K562 (cell line): ENCODE results near the gene TPBGL. TPM values are rescaled to one million over a fixed set of nuclear protein-coding genes. Genes with fewer than 3 reads are reported as not detected.

ENCODE experiments used
- ATAC-seq: fragments of 200-7000 bp; cut with Tn5 transposase; 3 replicates; pipeline ENCODE4 v1.9.1; 2020; ENCODE audit warnings: moderate library complexity
- BruUV-seq: library from RNA; stranded (reverse); fragments of 400-500 nt; replicated peaks from 2 replicates; lab custom pipeline; 2021; lab: Mats Ljungman, UMichigan
- CTCF ChIA-PET: fragments of 300-600 bp; formaldehyde crosslinking; extraction: SDS; loops from one replicate; lab custom pipeline; 2021; ENCODE audit warnings: low intra/inter-chr PET ratio; lab: Yijun Ruan, JAX
- POLR2A ChIA-PET: fragments of 300-600, 350-650 bp; sonication (Branson Sonifier 250); formaldehyde crosslinking; extraction: SDS; loops from one replicate; lab custom pipeline; 2021; ENCODE audit warnings: antibody characterized with exemption, inconsistent platforms; lab: Yijun Ruan, JAX
- DNase-seq, 4 experiments: peaks; one replicate each; pipeline versions ENCODE4 v3.0.0 to v3.0.0-alpha.2; 2011 to 2018; ENCODE audit warnings: low spot score in 3 of 4, mixed read lengths in 3 of 4; ENCODE audit errors: extremely low read depth in 1 of 4
- FAIRE-seq: peaks from 2 replicates; lab custom pipeline; 2011; peaks lifted over from hg19 to GRCh38; lab: Jason Lieb, UNC
- H2AFZ ChIP-seq: 2 replicates; pipeline ENCODE4 v1.6.0; 2011; ENCODE audit warnings: low read depth, low read length, control low read depth, inconsistent platforms
- H3K27ac ChIP-seq: fragments of 200-600 bp; 3 replicates; pipeline ENCODE4 v1.8.0; 2011; ENCODE audit warnings: low read depth, mild to moderate bottlenecking, control low read depth, inconsistent platforms, low read length, moderate library complexity, mixed read lengths; ENCODE audit errors: extremely low read depth
- H3K27me3 ChIP-seq, 2 experiments: fragments of 300-600 bp in 1 of 2; 2 replicates in 1 of 2; 3 replicates in 1 of 2; pipeline versions ENCODE4 v1.6.0 to v1.8.0; 2011; ENCODE audit warnings: inconsistent platforms in 2 of 2, low read length in 2 of 2, mild to moderate bottlenecking in 1 of 2, mixed read lengths in 1 of 2, moderate library complexity in 1 of 2; ENCODE audit not compliant: control insufficient read depth in 2 of 2, insufficient read depth in 2 of 2
- H3K36me3 ChIP-seq: fragments of 300-600 bp; 3 replicates; pipeline ENCODE4 v1.8.0; 2011; ENCODE audit warnings: mild to moderate bottlenecking, low read length, inconsistent platforms; ENCODE audit not compliant: control insufficient read depth, insufficient read depth
- H3K4me1 ChIP-seq, 2 experiments: fragments of 200-600 bp in 1 of 2; replicated peaks in 1 of 2; 2 replicates in 1 of 2; 3 replicates in 1 of 2; pipeline versions ENCODE4 v1.5.1 to v1.8.0; 2011; ENCODE audit warnings: inconsistent platforms in 2 of 2, low read length in 2 of 2, mild to moderate bottlenecking in 1 of 2, mixed read lengths in 1 of 2, moderate library complexity in 1 of 2; ENCODE audit not compliant: control insufficient read depth in 2 of 2, insufficient read depth in 2 of 2
- H3K4me2 ChIP-seq: 2 replicates; pipeline ENCODE4 v1.6.1; 2011; ENCODE audit warnings: low read length, control low read depth, inconsistent platforms, mixed read lengths; ENCODE audit not compliant: insufficient read depth
- H3K4me3 ChIP-seq: fragments of 200-600 bp; sonication (generic), shearing (Covaris generic); 2 replicates; pipeline ENCODE4 v1.5.1; 2016; ENCODE audit warnings: control low read depth, inconsistent platforms
- H3K79me2 ChIP-seq: fragments of 200-600 bp; 3 replicates; pipeline ENCODE4 v1.8.0; 2011; ENCODE audit warnings: low read length, inconsistent platforms; ENCODE audit not compliant: control insufficient read depth, insufficient read depth
- H3K9ac ChIP-seq, 2 experiments: 2 replicates each; pipeline versions ENCODE4 v1.6.0 to v1.6.1; 2011; ENCODE audit warnings: low read depth in 2 of 2, low read length in 2 of 2, control low read depth in 1 of 2, inconsistent platforms in 1 of 2, mild to moderate bottlenecking in 1 of 2, mixed read lengths in 1 of 2; ENCODE audit not compliant: insufficient read depth in 1 of 2
- H3K9me1 ChIP-seq: one replicate; pipeline ENCODE4 v1.6.0; 2011; ENCODE audit warnings: inconsistent platforms, mild to moderate bottlenecking, low read length, moderate library complexity; ENCODE audit not compliant: control insufficient read depth, insufficient read depth
- H3K9me3 ChIP-seq: replicated peaks from 2 replicates; pipeline ENCODE4 v1.5.1; 2011; ENCODE audit warnings: low read depth, low read length, inconsistent platforms; ENCODE audit not compliant: control insufficient read depth, insufficient read depth
- H4K20me1 ChIP-seq: replicated peaks from 2 replicates; pipeline ENCODE4 v1.6.1; 2011; ENCODE audit warnings: low read length, inconsistent platforms, mixed read lengths; ENCODE audit not compliant: control insufficient read depth, insufficient read depth
- CHCHD3 ChIP-seq: fragments of 250-450 bp; sonication (Bioruptor Pico); IDR thresholded peaks from 2 replicates; pipeline ENCODE4 v2.1.2; 2022; ENCODE audit warnings: mild to moderate bottlenecking
- DMBX1 ChIP-seq: fragments of 250-450 bp; sonication (Bioruptor Pico); IDR thresholded peaks from 2 replicates; pipeline ENCODE4 v1.8.0; 2022; ENCODE audit warnings: inconsistent platforms, mild to moderate bottlenecking, moderate library complexity, borderline replicate concordance
- ELF2 ChIP-seq: fragments of 250-450 bp; sonication (Bioruptor Pico); IDR thresholded peaks from 2 replicates; pipeline ENCODE4 v1.5.0; 2021; ENCODE audit warnings: mild to moderate bottlenecking
- GATA2 ChIP-seq: sonication (generic); formaldehyde crosslinking; IDR thresholded peaks from 2 replicates; pipeline ENCODE4 v1.4.0; 2020; ENCODE audit warnings: mild to moderate bottlenecking, missing genetic modification reagents
- GATAD2A ChIP-seq: fragments of 450-650 bp; IDR thresholded peaks from 2 replicates; pipeline ENCODE4 v1.6.1; 2017
- JUN ChIP-seq, 2 experiments: sonication (generic) in 1 of 2; formaldehyde crosslinking in 1 of 2; IDR thresholded peaks; 2 replicates each; pipeline versions ENCODE4 v1.6.1 to v1.8.0; 2012 to 2022; ENCODE audit warnings: borderline replicate concordance in 2 of 2, mild to moderate bottlenecking in 2 of 2, improper control_type of control experiment in 1 of 2, low read depth in 1 of 2, low read length in 1 of 2, missing genetic modification reagents in 1 of 2
- NFIC ChIP-seq: fragments of 450-650 bp; IDR thresholded peaks from 2 replicates; pipeline ENCODE4 v1.6.1; 2017; ENCODE audit warnings: mild to moderate bottlenecking, inconsistent platforms
- RBBP5 ChIP-seq: fragments of 200-600 bp; sonication (generic); IDR thresholded peaks from 2 replicates; pipeline ENCODE4 v1.6.1; 2012; ENCODE audit warnings: borderline replicate concordance, mild to moderate bottlenecking, low read length, control low read depth, inconsistent platforms; ENCODE audit not compliant: insufficient read depth, poor library complexity, severe bottlenecking
- U2AF2 ChIP-seq: fragments of 200-400 bp; formaldehyde crosslinking; optimal IDR thresholded peaks from 2 replicates; pipeline ENCODE3; 2017; ENCODE audit warnings: low read depth, mild to moderate bottlenecking, low read length
- ZSCAN32 ChIP-seq: fragments of 450-650 bp; formaldehyde crosslinking; IDR thresholded peaks from 2 replicates; pipeline ENCODE4 v1.4.0; 2020; ENCODE audit warnings: mild to moderate bottlenecking, moderate library complexity
- WGBS: fragments of 100-300 bp; shearing (Covaris generic); methylation state at CpG from one replicate; pipeline ENCODE4 v1.1.6; 2016; ENCODE audit warnings: low coverage, mixed read lengths; ENCODE audit not compliant: insufficient coverage; ENCODE audit errors: missing lambda C conversion rate; 5-methylcytosine and 5-hydroxymethylcytosine counted together
- in situ Hi-C: fragments of 300-500 bp; cut with MboI; formaldehyde crosslinking; loops from 4 replicates; pipeline ENCODE4 v1.15.0; 2018; ENCODE audit warnings: inconsistent platforms, mixed read lengths
- intact Hi-C: fragments of 100-400 bp; cut with micrococcal nuclease; formaldehyde crosslinking; loops from 2 replicates; pipeline ENCODE4 v1.14.2; 2022
- polyA plus RNA-seq, 8 experiments: library from polyadenylated mRNA; depleted of rRNA in 4 of 8; stranded (reverse) in 5 of 8; unstranded in 3 of 8; fragments of >200 nt; fragmentation: Nextera tagmentation in 2 of 8; fragmentation: Illumina TruSeq in 1 of 8; extraction: Ambion mirVana in 2 of 8; extraction: Trizol in 1 of 8; gene quantifications; 2 replicates each; pipeline versions ENCODE4 v1.2.1 to v1.2.3, GENCODE V29; 2011 to 2014; ENCODE audit warnings: inconsistent platforms in 1 of 8, missing spikeins in 1 of 8
- total RNA-seq, 7 experiments: library from RNA; depleted of rRNA in 6 of 7; stranded (reverse); fragments of >200 nt in 6 of 7; fragmentation: Illumina TruSeq in 2 of 7; extraction: Trizol in 2 of 7; gene quantifications; 2 replicates each; pipeline versions ENCODE4 v1.2.1 to v1.2.3, GENCODE V29; 2011 to 2021; ENCODE audit warnings: low replicate concordance in 1 of 7
- TF ChIP-seq, protein P1 (sequence below): fragments of 450-650 bp; IDR thresholded peaks from 2 replicates; pipeline ENCODE4 v1.6.1; 2016; ENCODE audit warnings: mild to moderate bottlenecking
- TF ChIP-seq, protein P2 (sequence below): fragments of 250-450 bp; sonication (Bioruptor Pico); IDR thresholded peaks from 2 replicates; pipeline ENCODE4 v1.9.0; 2021; ENCODE audit warnings: mild to moderate bottlenecking, inconsistent platforms
- TF ChIP-seq, protein P3 (sequence below): fragments of 250-450 bp; sonication (Bioruptor Pico); IDR thresholded peaks from 2 replicates; pipeline ENCODE4 v1.4.0; 2020; ENCODE audit warnings: mild to moderate bottlenecking, moderate library complexity

TPBGL gene
- total and polyA plus RNA-seq, 9 of the 15 experiments (the other 6 are each of a cell fraction or from before 2014, with no cell fraction given): 0.04 to 0.11 (median 0.06) TPM; not detected in 6

DNA sequence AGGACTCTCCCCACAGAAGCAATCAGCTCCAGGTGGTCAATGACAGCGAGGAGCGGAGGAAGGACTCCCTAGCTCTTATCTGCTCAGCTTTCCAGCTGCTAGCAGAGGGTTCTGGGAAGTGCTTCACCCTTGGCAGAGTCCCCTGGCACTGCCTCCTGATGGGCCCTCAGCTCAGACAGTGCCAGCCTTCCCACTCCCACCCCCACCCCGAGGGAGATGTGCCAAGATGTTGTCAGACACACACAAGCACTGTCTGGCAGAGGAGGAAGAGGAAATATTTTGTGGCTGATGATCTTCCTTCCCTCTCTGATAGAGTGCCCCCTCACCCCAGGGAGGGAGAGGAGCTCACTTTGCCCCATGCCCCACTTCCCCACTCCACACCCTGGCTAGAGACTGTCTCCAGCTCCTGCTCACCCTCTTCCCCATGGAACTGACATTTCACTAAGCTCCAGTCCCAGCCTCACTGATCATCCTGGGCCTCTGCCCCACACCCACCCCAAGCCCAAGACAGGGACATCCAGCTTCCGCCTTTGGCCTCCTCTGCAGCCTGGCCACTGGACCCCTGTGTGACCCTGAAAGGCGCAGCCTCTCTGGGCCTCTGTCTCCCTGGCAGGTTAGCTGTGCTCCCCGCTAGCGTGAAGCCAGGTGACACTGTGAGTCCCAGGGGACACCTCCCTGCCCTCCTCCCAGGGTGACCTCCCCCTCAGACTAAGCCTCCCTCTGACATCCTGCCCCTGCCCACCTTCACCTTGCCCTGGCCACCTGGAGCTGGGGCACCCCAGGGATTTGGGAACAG lies 45.2 kb upstream of the TPBGL start:
- Histone ChIP-seq H4K20me1 (0 out of 2 replicates have a peak, but pooled peaks cover 4% of the 10 kb centered on the region), H3K36me3 (no peaks in the 10 kb centered on the region), H3K9me1 (no peaks in the 10 kb centered on the region), H2AFZ (no peak overlapping the region), H3K79me2 (no peaks in the 10 kb centered on the region), H3K4me1 (no peaks in the 10 kb centered on the region), H3K4me3 (no peak overlapping the region), H3K27ac (no peak overlapping the region), H3K9ac (0 out of 4 replicates have a peak overlapping the region, but pooled peaks of 1 of the 2 experiments have one; percentile 20), H3K4me2 (no peak overlapping the region), H3K27me3 (no peaks in the 10 kb centered on the region), H3K9me3 (no peaks in the 10 kb centered on the region)
- no peak for DNase-seq
- CTCF ChIA-PET: no interaction called here
- BruUV-seq: no TSS peak
- in situ Hi-C loops: no loop called here
- intact Hi-C loops: no loop called here
- 42% methylated on average over 7 of the region's 7 CpGs for WGBS
- no peak for FAIRE-seq
- POLR2A ChIA-PET: interaction anchor here (0.6 to 1.6 kb wide), 9 partner anchors 8 to 206 kb away, joined by 3 to 5 read pairs (median 3); partner anchors contain the start of genes NEU3 and SLCO2B1
- ATAC-seq: no peak
- TF ChIP-seq JUN (IDR thresholded peaks at IDR 0.05; ENCODE audit: borderline replicate concordance, low read depth, low read length) (no peak), JUN (CRISPR knock-in tag; IDR thresholded peaks at IDR 0.05; ENCODE audit: borderline replicate concordance) (no peak), GATA2 (CRISPR knock-in tag) (no peak), RBBP5 (no peak), U2AF2 (no peak), NFIC (no peak), DMBX1 (CRISPR knock-in tag) (no peak), ELF2 (CRISPR knock-in tag) (no peak), CHCHD3 (no peak), GATAD2A (no peak), ZSCAN32 (no peak)
- TF ChIP-seq, protein P1, sequence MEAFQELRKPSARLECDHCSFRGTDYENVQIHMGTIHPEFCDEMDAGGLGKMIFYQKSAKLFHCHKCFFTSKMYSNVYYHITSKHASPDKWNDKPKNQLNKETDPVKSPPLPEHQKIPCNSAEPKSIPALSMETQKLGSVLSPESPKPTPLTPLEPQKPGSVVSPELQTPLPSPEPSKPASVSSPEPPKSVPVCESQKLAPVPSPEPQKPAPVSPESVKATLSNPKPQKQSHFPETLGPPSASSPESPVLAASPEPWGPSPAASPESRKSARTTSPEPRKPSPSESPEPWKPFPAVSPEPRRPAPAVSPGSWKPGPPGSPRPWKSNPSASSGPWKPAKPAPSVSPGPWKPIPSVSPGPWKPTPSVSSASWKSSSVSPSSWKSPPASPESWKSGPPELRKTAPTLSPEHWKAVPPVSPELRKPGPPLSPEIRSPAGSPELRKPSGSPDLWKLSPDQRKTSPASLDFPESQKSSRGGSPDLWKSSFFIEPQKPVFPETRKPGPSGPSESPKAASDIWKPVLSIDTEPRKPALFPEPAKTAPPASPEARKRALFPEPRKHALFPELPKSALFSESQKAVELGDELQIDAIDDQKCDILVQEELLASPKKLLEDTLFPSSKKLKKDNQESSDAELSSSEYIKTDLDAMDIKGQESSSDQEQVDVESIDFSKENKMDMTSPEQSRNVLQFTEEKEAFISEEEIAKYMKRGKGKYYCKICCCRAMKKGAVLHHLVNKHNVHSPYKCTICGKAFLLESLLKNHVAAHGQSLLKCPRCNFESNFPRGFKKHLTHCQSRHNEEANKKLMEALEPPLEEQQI: no peak
- TF ChIP-seq, protein P2, sequence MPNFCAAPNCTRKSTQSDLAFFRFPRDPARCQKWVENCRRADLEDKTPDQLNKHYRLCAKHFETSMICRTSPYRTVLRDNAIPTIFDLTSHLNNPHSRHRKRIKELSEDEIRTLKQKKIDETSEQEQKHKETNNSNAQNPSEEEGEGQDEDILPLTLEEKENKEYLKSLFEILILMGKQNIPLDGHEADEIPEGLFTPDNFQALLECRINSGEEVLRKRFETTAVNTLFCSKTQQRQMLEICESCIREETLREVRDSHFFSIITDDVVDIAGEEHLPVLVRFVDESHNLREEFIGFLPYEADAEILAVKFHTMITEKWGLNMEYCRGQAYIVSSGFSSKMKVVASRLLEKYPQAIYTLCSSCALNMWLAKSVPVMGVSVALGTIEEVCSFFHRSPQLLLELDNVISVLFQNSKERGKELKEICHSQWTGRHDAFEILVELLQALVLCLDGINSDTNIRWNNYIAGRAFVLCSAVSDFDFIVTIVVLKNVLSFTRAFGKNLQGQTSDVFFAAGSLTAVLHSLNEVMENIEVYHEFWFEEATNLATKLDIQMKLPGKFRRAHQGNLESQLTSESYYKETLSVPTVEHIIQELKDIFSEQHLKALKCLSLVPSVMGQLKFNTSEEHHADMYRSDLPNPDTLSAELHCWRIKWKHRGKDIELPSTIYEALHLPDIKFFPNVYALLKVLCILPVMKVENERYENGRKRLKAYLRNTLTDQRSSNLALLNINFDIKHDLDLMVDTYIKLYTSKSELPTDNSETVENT (CRISPR knock-in tag): no peak
- TF ChIP-seq, protein P3, sequence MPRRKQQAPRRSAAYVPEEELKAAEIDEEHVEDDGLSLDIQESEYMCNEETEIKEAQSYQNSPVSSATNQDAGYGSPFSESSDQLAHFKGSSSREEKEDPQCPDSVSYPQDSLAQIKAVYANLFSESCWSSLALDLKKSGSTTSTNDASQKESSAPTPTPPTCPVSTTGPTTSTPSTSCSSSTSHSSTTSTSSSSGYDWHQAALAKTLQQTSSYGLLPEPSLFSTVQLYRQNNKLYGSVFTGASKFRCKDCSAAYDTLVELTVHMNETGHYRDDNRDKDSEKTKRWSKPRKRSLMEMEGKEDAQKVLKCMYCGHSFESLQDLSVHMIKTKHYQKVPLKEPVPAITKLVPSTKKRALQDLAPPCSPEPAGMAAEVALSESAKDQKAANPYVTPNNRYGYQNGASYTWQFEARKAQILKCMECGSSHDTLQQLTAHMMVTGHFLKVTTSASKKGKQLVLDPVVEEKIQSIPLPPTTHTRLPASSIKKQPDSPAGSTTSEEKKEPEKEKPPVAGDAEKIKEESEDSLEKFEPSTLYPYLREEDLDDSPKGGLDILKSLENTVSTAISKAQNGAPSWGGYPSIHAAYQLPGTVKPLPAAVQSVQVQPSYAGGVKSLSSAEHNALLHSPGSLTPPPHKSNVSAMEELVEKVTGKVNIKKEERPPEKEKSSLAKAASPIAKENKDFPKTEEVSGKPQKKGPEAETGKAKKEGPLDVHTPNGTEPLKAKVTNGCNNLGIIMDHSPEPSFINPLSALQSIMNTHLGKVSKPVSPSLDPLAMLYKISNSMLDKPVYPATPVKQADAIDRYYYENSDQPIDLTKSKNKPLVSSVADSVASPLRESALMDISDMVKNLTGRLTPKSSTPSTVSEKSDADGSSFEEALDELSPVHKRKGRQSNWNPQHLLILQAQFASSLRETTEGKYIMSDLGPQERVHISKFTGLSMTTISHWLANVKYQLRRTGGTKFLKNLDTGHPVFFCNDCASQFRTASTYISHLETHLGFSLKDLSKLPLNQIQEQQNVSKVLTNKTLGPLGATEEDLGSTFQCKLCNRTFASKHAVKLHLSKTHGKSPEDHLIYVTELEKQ: no peak
